HEK293 (cell line): ENCODE data around the gene PAQR9.

Experiments used
- CTCF ChIA-PET: fragments of 350-600 bp; formaldehyde crosslinking; extraction: SDS; loops from one replicate; lab custom pipeline; 2021; ENCODE audit warnings: antibody characterized with exemption; lab: Yijun Ruan, JAX
- POLR2A ChIA-PET: fragments of 300-600 bp; formaldehyde crosslinking; extraction: SDS; loops from one replicate; lab custom pipeline; 2020; ENCODE audit warnings: antibody characterized with exemption, inconsistent platforms; lab: Yijun Ruan, JAX
- H3K27ac ChIP-seq: fragments of 200-500 bp; sonication (Bioruptor generic); 2 replicates; pipeline ENCODE4 v1.5.1; 2014; ENCODE audit warnings: low read depth, low read length, control low read depth, inconsistent platforms; ENCODE audit errors: extremely low read depth
- H3K36me3 ChIP-seq, 2 experiments: fragments of 200-500 bp in 1 of 2; sonication (Bioruptor generic) in 1 of 2; 1 replicate in 1 of 2; 2 replicates in 1 of 2; pipeline ENCODE4 v1.5.1; 2014 to 2017; ENCODE audit warnings: inconsistent platforms in 2 of 2, low read length in 2 of 2; ENCODE audit not compliant: control insufficient read depth in 2 of 2, insufficient read depth in 1 of 2
- H3K4me1 ChIP-seq: fragments of 200-500 bp; sonication (Bioruptor generic); 2 replicates; pipeline ENCODE4 v1.5.1; 2014; ENCODE audit warnings: mild to moderate bottlenecking, low read length, inconsistent platforms; ENCODE audit not compliant: control insufficient read depth, insufficient read depth
- H3K4me3 ChIP-seq: 2 replicates; pipeline ENCODE4 v1.5.1; 2011; ENCODE audit warnings: low read depth, mild to moderate bottlenecking, control low read depth, low read length, moderate library complexity
- H3K9me3 ChIP-seq: fragments of 200-500 bp; sonication (Bioruptor generic); 2 replicates; pipeline ENCODE4 v1.5.1; 2014; ENCODE audit warnings: low read depth, low read length, inconsistent platforms; ENCODE audit not compliant: control insufficient read depth, insufficient read depth
- HOXC10 ChIP-seq: sonication (generic); formaldehyde crosslinking; IDR thresholded peaks from 2 replicates; pipeline ENCODE4 v1.8.1; 2023; ENCODE audit warnings: mild to moderate bottlenecking, missing genetic modification reagents
- KLF9 ChIP-seq: fragments of 450-650 bp; formaldehyde crosslinking; IDR thresholded peaks from 2 replicates; pipeline ENCODE4 v1.5.1; 2016; ENCODE audit warnings: missing biosample characterization, missing genetic modification characterization, low read depth
- MEIS1 ChIP-seq: sonication (generic); formaldehyde crosslinking; IDR thresholded peaks from 2 replicates; pipeline ENCODE4 v1.8.1; 2022; ENCODE audit warnings: missing genetic modification reagents, mild to moderate bottlenecking, borderline replicate concordance
- MZF1 ChIP-seq: fragments of 450-650 bp; formaldehyde crosslinking; IDR thresholded peaks from 2 replicates; pipeline ENCODE4 v1.5.1; 2017; ENCODE audit warnings: missing biosample characterization, missing genetic modification characterization, borderline replicate concordance
- PBX3 ChIP-seq: sonication (generic); formaldehyde crosslinking; IDR thresholded peaks from 2 replicates; pipeline ENCODE4 v1.8.1; 2022; ENCODE audit warnings: mild to moderate bottlenecking, moderate library complexity, missing genetic modification reagents
- SCRT1 ChIP-seq: fragments of 450-650 bp; formaldehyde crosslinking; IDR thresholded peaks from 2 replicates; pipeline ENCODE4 v1.5.1; 2016; ENCODE audit warnings: missing biosample characterization, missing genetic modification characterization, borderline replicate concordance
- SCRT2 ChIP-seq: fragments of 450-650 bp; formaldehyde crosslinking; IDR thresholded peaks from 2 replicates; pipeline ENCODE4 v1.5.1; 2016; ENCODE audit warnings: missing biosample characterization, missing genetic modification characterization
- SP7 ChIP-seq: fragments of 450-650 bp; formaldehyde crosslinking; IDR thresholded peaks from 2 replicates; pipeline ENCODE4 v1.5.1; 2016; ENCODE audit warnings: missing biosample characterization, missing genetic modification characterization
- ZBTB48 ChIP-seq: fragments of 450-650 bp; formaldehyde crosslinking; IDR thresholded peaks from 2 replicates; pipeline ENCODE4 v1.5.1; 2016; ENCODE audit warnings: missing biosample characterization, missing genetic modification characterization
- ZFHX2 ChIP-seq: fragments of 450-650 bp; formaldehyde crosslinking; conservative IDR thresholded peaks from 2 replicates; pipeline ENCODE4 v1.5.1; 2016; ENCODE audit warnings: missing biosample characterization, missing genetic modification characterization
- ZNF184 ChIP-seq: fragments of 450-650 bp; IDR thresholded peaks from 2 replicates; pipeline ENCODE4 v1.5.1; 2018; ENCODE audit warnings: missing biosample characterization, mild to moderate bottlenecking, missing genetic modification characterization
- ZNF19 ChIP-seq: fragments of 450-650 bp; formaldehyde crosslinking; IDR thresholded peaks from 2 replicates; pipeline ENCODE4; 2016; ENCODE audit warnings: missing biosample characterization, missing genetic modification characterization, low read depth
- ZNF202 ChIP-seq: fragments of 450-650 bp; formaldehyde crosslinking; IDR thresholded peaks from 2 replicates; pipeline ENCODE4 v1.5.1; 2016; ENCODE audit warnings: missing biosample characterization, missing genetic modification characterization, borderline replicate concordance
- ZNF221 ChIP-seq: fragments of 450-650 bp; formaldehyde crosslinking; IDR thresholded peaks from 2 replicates; pipeline ENCODE4 v1.5.1; 2017; ENCODE audit warnings: missing biosample characterization, missing genetic modification characterization, borderline replicate concordance
- ZNF248 ChIP-seq: fragments of 450-650 bp; formaldehyde crosslinking; IDR thresholded peaks from 2 replicates; pipeline ENCODE4 v1.5.1; 2017; ENCODE audit warnings: missing biosample characterization, missing genetic modification characterization
- ZNF274 ChIP-seq, 2 experiments: fragments of 200-500 bp in 1 of 2; fragments of 450-650 bp in 1 of 2; sonication (Bioruptor generic) in 1 of 2; formaldehyde crosslinking in 1 of 2; IDR thresholded peaks; 2 replicates each; pipeline versions ENCODE4 v1.5.1 to v1.6.1; 2014 to 2016; ENCODE audit warnings: borderline replicate concordance in 1 of 2, inconsistent platforms in 1 of 2, low read length in 1 of 2, missing biosample characterization in 1 of 2, missing genetic modification characterization in 1 of 2
- ZNF335 ChIP-seq: fragments of 450-650 bp; formaldehyde crosslinking; conservative IDR thresholded peaks from 2 replicates; pipeline ENCODE4 v1.5.1; 2016; ENCODE audit warnings: missing biosample characterization, missing genetic modification characterization
- ZNF350 ChIP-seq: fragments of 450-650 bp; formaldehyde crosslinking; IDR thresholded peaks from 2 replicates; pipeline ENCODE4 v1.5.0; 2017; ENCODE audit warnings: missing biosample characterization, mild to moderate bottlenecking, missing genetic modification characterization
- ZNF394 ChIP-seq: fragments of 450-650 bp; formaldehyde crosslinking; IDR thresholded peaks from 2 replicates; pipeline ENCODE4 v1.5.1; 2016; ENCODE audit warnings: missing biosample characterization, missing genetic modification characterization, mild to moderate bottlenecking, moderate library complexity, borderline replicate concordance
- ZNF48 ChIP-seq: fragments of 450-650 bp; formaldehyde crosslinking; IDR thresholded peaks from 2 replicates; pipeline ENCODE4 v1.5.1; 2016; ENCODE audit warnings: missing biosample characterization, missing genetic modification characterization
- ZNF549 ChIP-seq: fragments of 450-650 bp; IDR thresholded peaks from 2 replicates; pipeline ENCODE4 v1.5.1; 2018; ENCODE audit warnings: missing biosample characterization, missing genetic modification characterization, mild to moderate bottlenecking, inconsistent platforms, moderate library complexity
- ZNF664 ChIP-seq: fragments of 450-650 bp; formaldehyde crosslinking; IDR thresholded peaks from 2 replicates; pipeline ENCODE4 v1.5.1; 2016; ENCODE audit warnings: missing biosample characterization, missing genetic modification characterization
- ZNF670 ChIP-seq: fragments of 450-650 bp; formaldehyde crosslinking; IDR thresholded peaks from 2 replicates; pipeline ENCODE4 v1.5.1; 2016; ENCODE audit warnings: missing biosample characterization, missing genetic modification characterization, low read depth
- ZNF701 ChIP-seq: fragments of 450-650 bp; formaldehyde crosslinking; IDR thresholded peaks from 2 replicates; pipeline ENCODE4 v1.5.1; 2016; ENCODE audit warnings: missing biosample characterization, missing genetic modification characterization
- ZNF830 ChIP-seq: fragments of 450-650 bp; IDR thresholded peaks from 2 replicates; pipeline ENCODE4 v1.5.0; 2018; ENCODE audit warnings: missing biosample characterization, missing genetic modification characterization, low read depth, mild to moderate bottlenecking, moderate library complexity
- ZNF837 ChIP-seq: fragments of 450-650 bp; formaldehyde crosslinking; IDR thresholded peaks from 2 replicates; pipeline ENCODE4 v1.5.1; 2016; ENCODE audit warnings: missing biosample characterization, missing genetic modification characterization
- ZSCAN23 ChIP-seq: fragments of 450-650 bp; formaldehyde crosslinking; IDR thresholded peaks from 2 replicates; pipeline ENCODE4 v1.5.1; 2016; ENCODE audit warnings: missing biosample characterization, missing genetic modification characterization
- ZXDB ChIP-seq: fragments of 450-650 bp; formaldehyde crosslinking; IDR thresholded peaks from 2 replicates; pipeline ENCODE4 v1.5.1; 2016; ENCODE audit warnings: missing biosample characterization, missing genetic modification characterization
- TF ChIP-seq, protein P1 (sequence below): fragments of 450-650 bp; formaldehyde crosslinking; IDR thresholded peaks from 2 replicates; pipeline ENCODE4 v1.5.1; 2016; ENCODE audit warnings: missing biosample characterization, missing genetic modification characterization

PAQR9 gene

DNA sequence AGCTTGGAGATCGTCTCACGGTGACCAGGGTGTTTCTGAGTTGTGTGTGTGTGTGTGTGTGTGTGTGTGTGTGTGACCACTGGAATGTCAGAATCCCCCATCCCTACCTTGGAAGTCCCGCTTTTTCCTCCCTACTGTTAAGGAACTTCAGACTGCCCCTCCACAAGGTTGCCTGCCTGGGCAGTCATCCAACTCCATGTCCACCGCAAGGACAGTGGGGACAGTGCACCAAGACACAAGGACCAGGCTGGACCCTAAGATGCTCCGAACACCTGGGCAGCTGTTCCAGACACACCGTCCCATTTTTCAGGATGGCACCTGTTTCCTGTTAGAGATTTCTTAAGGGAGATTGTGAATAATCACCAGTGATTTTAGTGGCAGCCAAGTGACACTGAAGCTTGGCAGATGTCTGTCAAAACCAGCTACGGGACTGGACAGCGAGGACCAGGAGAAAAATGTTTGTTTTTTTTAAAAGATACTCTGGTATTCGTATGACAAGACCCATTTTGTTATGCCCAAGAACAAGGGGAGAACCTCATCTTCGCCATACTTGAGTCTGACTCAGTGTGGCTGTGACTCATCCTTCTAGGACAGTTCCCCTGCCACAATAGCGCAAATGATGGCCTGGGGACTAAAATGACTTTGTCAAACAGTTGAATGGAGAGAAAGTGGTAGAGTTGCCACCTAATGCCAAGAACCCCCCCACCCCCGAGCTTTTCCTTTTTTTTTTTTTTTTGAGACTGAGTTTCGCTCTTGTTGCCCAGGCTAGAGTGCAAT, 15.5 kb downstream of the PAQR9 start (continued):
- TF ChIP-seq ZNF221 (tag by site-specific recombination), result no peak
- TF ChIP-seq, all 188 proteins: peak for 0

DNA sequence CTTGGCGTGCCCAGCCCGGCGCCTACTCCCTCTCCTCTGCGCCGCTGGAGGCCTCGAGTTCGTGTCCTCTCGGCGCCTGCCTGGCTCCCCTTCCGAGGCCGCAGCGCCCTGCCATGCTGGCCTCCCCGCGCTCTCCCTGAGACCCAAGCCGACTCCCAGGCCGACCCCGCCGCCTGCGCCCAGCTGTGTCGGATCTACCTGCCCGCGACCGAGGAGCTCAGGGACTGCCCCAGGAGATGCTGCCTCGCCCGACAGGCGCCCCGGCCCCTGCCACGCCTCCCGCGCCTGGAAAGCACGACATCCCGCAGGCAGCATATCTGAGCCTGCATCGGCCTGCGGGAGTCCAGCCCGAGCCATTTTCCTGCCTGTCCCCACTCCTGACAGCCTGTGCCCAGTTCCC, 16.1 kb downstream of the PAQR9 start:
- Histone ChIP-seq H3K36me3 (no peaks in the 10 kb centered on the region), H3K9me3 (no peaks in the 10 kb centered on the region), H3K4me1 (no peaks in the 10 kb centered on the region), H3K4me3 (no peak overlapping the region), H3K27ac (no peak overlapping the region)
- POLR2A ChIA-PET, result no interaction called here
- CTCF ChIA-PET, result no interaction called here
- TF ChIP-seq ZNF830 (tag by site-specific recombination) (no peak), SCRT2 (tag by site-specific recombination) (no peak), ZNF48 (no peak), KLF9 (tag by site-specific recombination) (no peak), ZNF350 (no peak), ZFHX2 (no peak), ZNF274 (IDR thresholded peaks at IDR 0.05; ENCODE audit: low read length) (no peak), ZNF274 (tag by site-specific recombination; IDR thresholded peaks at IDR 0.05; ENCODE audit: borderline replicate concordance) (no peak), ZNF184 (tag by site-specific recombination) (no peak), MEIS1 (CRISPR knock-in tag) (no peak), ZXDB (tag by site-specific recombination) (no peak), HOXC10 (CRISPR knock-in tag) (no peak), PBX3 (CRISPR knock-in tag) (no peak), ZNF202 (no peak), ZSCAN23 (tag by site-specific recombination) (no peak), ZNF19 (tag by site-specific recombination) (no peak), ZBTB48 (no peak), SP7 (no peak), ZNF837 (tag by site-specific recombination) (no peak), ZNF335 (tag by site-specific recombination) (no peak)
- TF ChIP-seq, protein P1, sequence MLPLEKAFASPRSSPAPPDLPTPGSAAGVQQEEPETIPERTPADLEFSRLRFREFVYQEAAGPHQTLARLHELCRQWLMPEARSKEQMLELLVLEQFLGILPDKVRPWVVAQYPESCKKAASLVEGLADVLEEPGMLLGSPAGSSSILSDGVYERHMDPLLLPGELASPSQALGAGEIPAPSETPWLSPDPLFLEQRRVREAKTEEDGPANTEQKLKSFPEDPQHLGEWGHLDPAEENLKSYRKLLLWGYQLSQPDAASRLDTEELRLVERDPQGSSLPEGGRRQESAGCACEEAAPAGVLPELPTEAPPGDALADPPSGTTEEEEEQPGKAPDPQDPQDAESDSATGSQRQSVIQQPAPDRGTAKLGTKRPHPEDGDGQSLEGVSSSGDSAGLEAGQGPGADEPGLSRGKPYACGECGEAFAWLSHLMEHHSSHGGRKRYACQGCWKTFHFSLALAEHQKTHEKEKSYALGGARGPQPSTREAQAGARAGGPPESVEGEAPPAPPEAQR, result no peak

- no peaks in the 10 kb centered on the region for H3K4me1 ChIP-seq
- no peak overlapping the region for H3K27ac ChIP-seq
- H3K9me3 ChIP-seq, result no peaks in the 10 kb centered on the region
- TF ChIP-seq SCRT1 (tag by site-specific recombination) (no peak), PBX3 (CRISPR knock-in tag) (no peak), ZNF274 (IDR thresholded peaks at IDR 0.05; ENCODE audit: low read length) (no peak), ZNF274 (tag by site-specific recombination; IDR thresholded peaks at IDR 0.05; ENCODE audit: borderline replicate concordance) (no peak), ZNF350 (no peak), ZNF701 (tag by site-specific recombination) (no peak), ZNF335 (tag by site-specific recombination) (no peak), ZNF248 (tag by site-specific recombination) (no peak), ZNF549 (tag by site-specific recombination) (no peak), ZNF394 (no peak), ZNF670 (tag by site-specific recombination) (no peak), ZNF664 (no peak), ZBTB48 (no peak), MZF1 (no peak)
- H3K4me3 ChIP-seq, result no peak overlapping the region
- ChIA-PET POLR2A (no interaction called here), CTCF (no interaction called here)
- no peaks in the 10 kb centered on the region for H3K36me3 ChIP-seq
Observed at GRCh38 chr3:142946861-142947260, 16.6 kb downstream of the PAQR9 start.
